PC-9 (cell line): ENCODE results near the gene KIF17. TPM values are rescaled to one million over a fixed set of nuclear protein-coding genes. Genes with fewer than 3 reads are reported as not detected.

ENCODE experiments used
- BruUV-seq: library from RNA; stranded (reverse); fragments of 400-500 nt; replicated peaks from 2 replicates; lab custom pipeline; 2021; lab: Mats Ljungman, UMichigan
- CTCF ChIA-PET: fragments of 300-600 bp; sonication (Branson Sonifier 250); formaldehyde crosslinking; loops from one replicate; lab custom pipeline; 2022; ENCODE audit warnings: antibody characterized with exemption; lab: Charles Lee
- POLR2A ChIA-PET: fragments of 300-600 bp; sonication (Branson Sonifier 250); formaldehyde crosslinking; loops from one replicate; lab custom pipeline; 2022; ENCODE audit warnings: antibody characterized with exemption; ENCODE audit not compliant: unreplicated experiment; lab: Charles Lee
- DNase-seq, 2 experiments: peaks; one replicate each; pipeline versions ENCODE4 v3.0.0 to v3.0.0-alpha.2; 2015 to 2022; ENCODE audit warnings: mixed read lengths in 1 of 2
- H2AFZ ChIP-seq: fragments of 200-600 bp; sonication (generic); 2 replicates; pipeline ENCODE4 v1.8.1; 2017; ENCODE audit warnings: antibody characterized with exemption
- H3F3A ChIP-seq: fragments of 200-600 bp; sonication (generic); 2 replicates; pipeline ENCODE4 v1.8.1; 2017; ENCODE audit warnings: antibody characterized with exemption, mild to moderate bottlenecking, low read depth; ENCODE audit not compliant: insufficient read depth
- H3K27ac ChIP-seq: fragments of 200-600 bp; sonication (generic); 2 replicates; pipeline ENCODE4 v1.6.1; 2016; ENCODE audit warnings: mixed run types
- H3K27me3 ChIP-seq: fragments of 200-600 bp; sonication (generic); 2 replicates; pipeline ENCODE4 v1.6.1; 2016; ENCODE audit warnings: low read depth, mixed run types; ENCODE audit not compliant: insufficient read depth
- H3K36me3 ChIP-seq: fragments of 200-600 bp; sonication (generic); 2 replicates; pipeline ENCODE4 v1.6.1; 2016; ENCODE audit warnings: low read depth, mixed run types
- H3K4me1 ChIP-seq: fragments of 200-600 bp; sonication (generic); replicated peaks from 2 replicates; pipeline ENCODE4 v1.6.1; 2016; ENCODE audit warnings: mixed run types; ENCODE audit not compliant: insufficient read depth
- H3K4me2 ChIP-seq: fragments of 200-600 bp; sonication (generic); 2 replicates; pipeline ENCODE4 v1.6.1; 2017; ENCODE audit warnings: mixed run types
- H3K4me3 ChIP-seq: fragments of 200-600 bp; sonication (generic); 2 replicates; pipeline ENCODE4 v1.6.1; 2016; ENCODE audit warnings: mixed run types
- H3K79me2 ChIP-seq: fragments of 200-600 bp; sonication (generic); 2 replicates; pipeline ENCODE4 v1.6.1; 2017; ENCODE audit warnings: low read depth, mixed run types
- H3K9me2 ChIP-seq: fragments of 200-600 bp; sonication (generic); 2 replicates; pipeline ENCODE4 v1.8.1; 2017; ENCODE audit warnings: mild to moderate bottlenecking; ENCODE audit not compliant: insufficient read depth
- H3K9me3 ChIP-seq: fragments of 200-600 bp; sonication (generic); 2 replicates; pipeline ENCODE4 v1.8.1; 2016; ENCODE audit warnings: low read depth; ENCODE audit not compliant: insufficient read depth
- H4K20me1 ChIP-seq: fragments of 200-600 bp; sonication (generic); 2 replicates; pipeline ENCODE4 v1.8.1; 2017; ENCODE audit not compliant: insufficient read depth
- EZH2 ChIP-seq: fragments of 200-600 bp; sonication (generic); IDR thresholded peaks from 2 replicates; pipeline ENCODE4 v1.8.0; 2017; ENCODE audit warnings: antibody characterized with exemption, low read depth
- intact Hi-C: fragments of 100-400 bp; cut with micrococcal nuclease; formaldehyde crosslinking; loops from one replicate; pipeline ENCODE4 v1.10.0; 2022; ENCODE audit not compliant: unreplicated experiment
- total RNA-seq: library from RNA; stranded (reverse); gene quantifications from 2 replicates; pipeline ENCODE4 v1.2.3, GENCODE V29; 2021
- TF ChIP-seq, protein P1 (sequence below): fragments of 200-600 bp; sonication (generic); conservative IDR thresholded peaks from 2 replicates; pipeline ENCODE4 v1.6.1; 2017; ENCODE audit warnings: mixed run types, antibody characterized with exemption, mild to moderate bottlenecking, moderate library complexity

Gene KIF17
- total RNA-seq, 1 experiment from 2014 or later = 1.2 TPM

DNA sequence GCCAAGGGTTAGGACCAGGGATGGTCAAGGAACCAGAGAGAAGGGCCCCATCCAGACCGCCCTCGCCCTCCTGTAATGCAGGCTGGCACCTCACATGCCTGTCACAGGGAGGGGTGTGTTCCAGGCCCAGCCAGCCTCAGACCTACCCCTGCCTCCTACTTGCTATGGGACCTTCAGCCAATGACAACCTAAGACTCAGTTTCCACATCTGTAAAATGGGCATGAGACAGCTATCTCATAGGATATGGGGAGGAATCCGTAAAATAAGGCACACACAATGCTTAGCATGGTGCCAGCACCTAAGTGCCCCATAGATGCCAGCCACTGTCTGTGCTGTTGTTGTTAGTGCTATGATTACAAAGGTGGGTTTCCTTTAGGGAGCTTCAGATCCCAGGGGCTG, 7.9 kb downstream of the KIF17 start:
- no peaks in the 10 kb centered on the region; the same call in 1 of the 2 replicates for H3F3A ChIP-seq
- no peaks in the 10 kb centered on the region for H3K9me2 ChIP-seq
- POLR2A ChIA-PET = no interaction called here
- BruUV-seq = no TSS peak
- no peak overlapping the region for H3K4me2 ChIP-seq
- TF ChIP-seq, protein P1, sequence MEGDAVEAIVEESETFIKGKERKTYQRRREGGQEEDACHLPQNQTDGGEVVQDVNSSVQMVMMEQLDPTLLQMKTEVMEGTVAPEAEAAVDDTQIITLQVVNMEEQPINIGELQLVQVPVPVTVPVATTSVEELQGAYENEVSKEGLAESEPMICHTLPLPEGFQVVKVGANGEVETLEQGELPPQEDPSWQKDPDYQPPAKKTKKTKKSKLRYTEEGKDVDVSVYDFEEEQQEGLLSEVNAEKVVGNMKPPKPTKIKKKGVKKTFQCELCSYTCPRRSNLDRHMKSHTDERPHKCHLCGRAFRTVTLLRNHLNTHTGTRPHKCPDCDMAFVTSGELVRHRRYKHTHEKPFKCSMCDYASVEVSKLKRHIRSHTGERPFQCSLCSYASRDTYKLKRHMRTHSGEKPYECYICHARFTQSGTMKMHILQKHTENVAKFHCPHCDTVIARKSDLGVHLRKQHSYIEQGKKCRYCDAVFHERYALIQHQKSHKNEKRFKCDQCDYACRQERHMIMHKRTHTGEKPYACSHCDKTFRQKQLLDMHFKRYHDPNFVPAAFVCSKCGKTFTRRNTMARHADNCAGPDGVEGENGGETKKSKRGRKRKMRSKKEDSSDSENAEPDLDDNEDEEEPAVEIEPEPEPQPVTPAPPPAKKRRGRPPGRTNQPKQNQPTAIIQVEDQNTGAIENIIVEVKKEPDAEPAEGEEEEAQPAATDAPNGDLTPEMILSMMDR = no peak
- TF ChIP-seq EZH2 = no peak
- no peak overlapping the region for H3K27ac ChIP-seq
- H3K79me2 ChIP-seq = no peaks in the 10 kb centered on the region
- H4K20me1 ChIP-seq = no peaks in the 10 kb centered on the region
- no peaks in the 10 kb centered on the region for H3K36me3 ChIP-seq
- intact Hi-C loops = no loop called here
- no peaks in the 10 kb centered on the region for H3K27me3 ChIP-seq
- H3K4me3 ChIP-seq = no peak overlapping the region
- no peaks in the 10 kb centered on the region for H3K9me3 ChIP-seq
- CTCF ChIA-PET = no interaction called here
- no peak for DNase-seq
- no peaks in the 10 kb centered on the region for H3K4me1 ChIP-seq
- no peak overlapping the region for H2AFZ ChIP-seq

DNA sequence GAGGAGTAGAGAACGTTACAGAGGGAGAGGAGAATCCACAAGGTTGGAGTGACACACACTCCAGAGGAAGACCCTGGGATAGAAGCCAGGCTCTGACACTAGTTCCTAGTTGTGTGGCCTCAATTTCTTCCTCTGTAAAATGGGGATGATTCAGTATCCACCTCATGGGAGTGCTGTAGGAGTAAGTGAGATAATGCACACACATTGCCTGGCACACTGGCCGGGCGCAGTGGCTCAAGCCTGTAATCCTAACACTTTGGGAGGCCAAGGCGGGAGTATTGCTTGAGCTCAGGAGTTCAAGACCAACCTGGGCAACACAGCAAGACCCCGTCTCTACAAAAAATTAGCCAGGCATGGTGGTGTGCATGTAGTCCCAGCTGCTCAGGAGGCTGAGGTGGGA, 8.9 kb downstream of the KIF17 start:
- no peak for TF ChIP-seq EZH2
- TF ChIP-seq, protein P1 = no peak
- no peaks in the 10 kb centered on the region; the same call in 1 of the 2 replicates for H3F3A ChIP-seq
- H3K9me3 ChIP-seq = no peaks in the 10 kb centered on the region
- H3K4me3 ChIP-seq = no peak overlapping the region
- no peak for DNase-seq
- POLR2A ChIA-PET = no interaction called here
- CTCF ChIA-PET = no interaction called here
- no peaks in the 10 kb centered on the region for H3K27me3 ChIP-seq
- intact Hi-C loops = no loop called here
- H3K27ac ChIP-seq = no peak overlapping the region
- H4K20me1 ChIP-seq = no peaks in the 10 kb centered on the region
- no peaks in the 10 kb centered on the region for H3K36me3 ChIP-seq
- H3K79me2 ChIP-seq = no peaks in the 10 kb centered on the region
- H2AFZ ChIP-seq = no peak overlapping the region
- BruUV-seq = no TSS peak
- no peak overlapping the region for H3K4me2 ChIP-seq
- no peaks in the 10 kb centered on the region for H3K9me2 ChIP-seq
- H3K4me1 ChIP-seq = no peaks in the 10 kb centered on the region

DNA sequence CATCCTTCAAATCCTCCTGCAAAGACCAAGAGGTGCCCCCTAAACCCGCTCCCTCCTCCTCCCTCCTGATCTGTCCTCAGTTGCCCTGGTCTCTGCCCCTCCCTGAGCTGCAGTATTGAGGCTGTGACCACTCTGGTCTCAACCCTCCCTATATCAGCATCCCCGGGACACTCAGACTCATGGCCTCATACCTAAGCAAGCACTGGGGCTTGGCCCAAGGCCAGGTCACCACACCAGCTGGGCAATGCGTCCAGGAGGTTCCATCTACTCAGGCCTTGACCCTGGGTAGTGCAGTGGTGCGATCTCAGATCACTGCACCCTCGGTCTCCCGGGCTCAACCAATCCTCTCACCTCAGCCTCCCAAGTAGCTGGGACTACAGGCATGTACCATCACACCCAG, 9.8 kb downstream of the KIF17 start:
- no peaks in the 10 kb centered on the region for H3K79me2 ChIP-seq
- ChIA-PET CTCF (no interaction called here), POLR2A (interaction anchor here (0.6 kb wide), 1 partner anchor 94 kb away, joined by 3 read pairs; no protein-coding TSS in a partner anchor)
- no peaks in the 10 kb centered on the region for H4K20me1 ChIP-seq
- H3K4me3 ChIP-seq = no peak overlapping the region
- no peaks in the 10 kb centered on the region for H3K4me1 ChIP-seq
- BruUV-seq = no TSS peak
- H3K9me2 ChIP-seq = no peaks in the 10 kb centered on the region
- no peak overlapping the region for H2AFZ ChIP-seq
- H3K4me2 ChIP-seq = no peak overlapping the region
- no peaks in the 10 kb centered on the region for H3K36me3 ChIP-seq
- TF ChIP-seq, protein P1 = no peak
- no peak for TF ChIP-seq EZH2
- DNase-seq = no peak
- no peaks in the 10 kb centered on the region; the same call in 1 of the 2 replicates for H3F3A ChIP-seq
- no peak overlapping the region for H3K27ac ChIP-seq
- no peaks in the 10 kb centered on the region for H3K9me3 ChIP-seq
- no peaks in the 10 kb centered on the region for H3K27me3 ChIP-seq
- intact Hi-C loops = no loop called here
